Ecto neural progenitor cell (in vitro differentiated cells): ENCODE data around the gene DAD1.
"Not testable (repeated sequence)": the region's sequence is repeated elsewhere in the genome, so short reads cannot be mapped to it uniquely, and the experiment has no call there.

Experiments
- DNase-seq: peaks from one replicate; pipeline ENCODE4 v3.0.0-alpha.2; 2018; ENCODE audit warnings: low spot score

Gene DAD1

GRCh38 chr14:22552001-22552826 lies 36.8 kb downstream of the DAD1 start:
- DNase-seq, result no peak

GRCh38 chr14:22551605-22551997 lies 37.4 kb downstream of the DAD1 start:
- DNase-seq, result no peak

- DNase-seq, result no peak
Observed at GRCh38 chr14:22549981-22550673, 38.9 kb downstream of the DAD1 start.

GRCh38 chr14:22549324-22549962 lies 39.6 kb downstream of the DAD1 start:
- no peak for DNase-seq

GRCh38 chr14:22547948-22548750 lies 40.9 kb downstream of the DAD1 start:
- no peak for DNase-seq

GRCh38 chr14:22547313-22547947 lies 41.6 kb downstream of the DAD1 start:
- DNase-seq, result no peak

- DNase-seq, result no peak
Observed at GRCh38 chr14:22546722-22547071, 42.3 kb downstream of the DAD1 start.

GRCh38 chr14:22545842-22546721 lies 42.9 kb downstream of the DAD1 start:
- DNase-seq, result no peak

- DNase-seq, result no peak
Observed at GRCh38 chr14:22544881-22545420, 44.1 kb downstream of the DAD1 start.

GRCh38 chr14:22544406-22544805 lies 44.6 kb downstream of the DAD1 start:
- no peak for DNase-seq

- DNase-seq, result not testable (repeated sequence)
Observed at GRCh38 chr14:22543570-22544357, 45.3 kb downstream of the DAD1 start.

GRCh38 chr14:22542360-22542759 lies 46.7 kb downstream of the DAD1 start:
- no peak for DNase-seq

- no peak for DNase-seq
Observed at GRCh38 chr14:22541721-22542120, 47.3 kb downstream of the DAD1 start.

GRCh38 chr14:22540811-22541360 lies 48.1 kb downstream of the DAD1 start:
- DNase-seq, result no peak

GRCh38 chr14:22540293-22540692 lies 48.7 kb downstream of the DAD1 start:
- no peak for DNase-seq

- DNase-seq, result no peak
Observed at GRCh38 chr14:22539831-22540230, 49.2 kb downstream of the DAD1 start.

- no peak for DNase-seq
Observed at GRCh38 chr14:22538671-22539228, 50.3 kb downstream of the DAD1 start.

GRCh38 chr14:22537436-22538310 lies 51.4 kb downstream of the DAD1 start:
- no peak for DNase-seq
